ENCODE measurements around the gene PLCB1.

PLCB1 gene

GRCh38 chr20:8470156-8470555 lies 338.1 kb downstream of the PLCB1 start:
- Histone ChIP-seq H4K91ac (ENCODE audit: low read depth, low read length) (no peak overlapping the region), H3K4me2 (ENCODE audit: low read length) (no peak overlapping the region), H2BK120ac (ENCODE audit: insufficient read depth, low read length, poor library complexity) (no peak overlapping the region), H3K18ac (ENCODE audit: low read length) (no peak overlapping the region), H3K9ac (ENCODE audit: low read length) (no peak overlapping the region), H3K9me3 (ENCODE audit: insufficient read depth, low read depth, low read length) (no peaks in the 10 kb centered on the region), H3K27me3 (ENCODE audit: insufficient read depth, low read length) (no peaks in the 10 kb centered on the region), H3K4me3 (ENCODE audit: low read depth, low read length) (no peak overlapping the region), H4K12ac (ENCODE audit: low read depth, low read length) (no peak overlapping the region), H2AFZ (ENCODE audit: insufficient read depth, low read length, poor library complexity) (no peak overlapping the region), H3K79me1 (ENCODE audit: low read length) (no peaks in the 10 kb centered on the region), H3K14ac (ENCODE audit: low read length) (no peak overlapping the region), H3K23ac (ENCODE audit: low read length) (no peak overlapping the region), H3K27ac (ENCODE audit: low read depth, low read length) (no peak overlapping the region), H2AK5ac (ENCODE audit: low read length) (no peak overlapping the region), H4K8ac (ENCODE audit: low read depth, low read length) (no peak overlapping the region), H3K79me2 (ENCODE audit: control insufficient read depth, insufficient read depth, low read length, poor library complexity) (no peaks in the 10 kb centered on the region), H3K4ac (ENCODE audit: low read depth, low read length) (no peak overlapping the region), H2BK5ac (ENCODE audit: low read depth, low read length, poor library complexity) (no peak overlapping the region), H3K4me1 (ENCODE audit: control insufficient read depth in 1 of 2, insufficient read depth in 2 of 2, low read length in 2 of 2) (no peaks in the 10 kb centered on the region), H3K36me3 (ENCODE audit: control insufficient read depth in 1 of 2, insufficient read depth in 2 of 2, low read length in 2 of 2) (no peaks in the 10 kb centered on the region), H2BK12ac (ENCODE audit: low read length) (no peak overlapping the region)
- no CpG with 5 or more reads among the region's 1 CpG for WGBS (ENCODE audit: extremely low coverage, insufficient coverage, insufficient read length)
- no peak for DNase-seq

DNA sequence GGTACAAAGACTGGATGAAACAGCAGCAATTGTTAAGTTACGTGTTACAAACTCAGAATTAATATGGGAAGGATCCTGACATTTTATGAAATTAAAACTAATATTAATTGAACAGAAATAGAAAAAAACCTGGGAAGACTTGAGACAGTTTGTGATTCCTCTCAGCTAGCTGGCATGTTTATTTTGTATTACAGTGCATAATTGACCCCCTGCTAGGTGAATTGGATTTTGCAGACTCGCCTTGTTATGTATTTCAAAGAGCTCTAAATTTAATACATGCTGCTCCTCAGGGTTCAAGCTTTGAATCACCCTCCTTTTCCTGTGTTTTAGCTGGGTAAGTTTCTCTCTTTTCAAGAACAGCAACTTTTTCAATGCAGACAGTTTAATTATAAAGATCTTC lies 339.4 kb downstream of the PLCB1 start:
- Histone ChIP-seq H4K8ac (ENCODE audit: low read depth, low read length) (no peak overlapping the region), H3K18ac (ENCODE audit: low read length) (no peak overlapping the region)

GRCh38 chr20:8473459-8473858 lies 341.4 kb downstream of the PLCB1 start:
- Histone ChIP-seq H2AK5ac (ENCODE audit: low read length) (no peak overlapping the region), H3K4me1 (ENCODE audit: control insufficient read depth in 1 of 2, insufficient read depth in 2 of 2, low read length in 2 of 2) (no peaks in the 10 kb centered on the region), H3K14ac (ENCODE audit: low read length) (no peak overlapping the region), H3K18ac (ENCODE audit: low read length) (no peak overlapping the region), H3K79me1 (ENCODE audit: low read length) (no peaks in the 10 kb centered on the region), H3K79me2 (ENCODE audit: control insufficient read depth, insufficient read depth, low read length, poor library complexity) (no peaks in the 10 kb centered on the region), H3K9ac (ENCODE audit: low read length) (no peak overlapping the region), H3K23ac (ENCODE audit: low read length) (no peak overlapping the region), H4K8ac (ENCODE audit: low read depth, low read length) (no peak overlapping the region), H2BK12ac (ENCODE audit: low read length) (no peak overlapping the region), H3K27me3 (ENCODE audit: insufficient read depth, low read length) (no peaks in the 10 kb centered on the region), H3K9me3 (ENCODE audit: insufficient read depth, low read depth, low read length) (no peaks in the 10 kb centered on the region), H4K91ac (ENCODE audit: low read depth, low read length) (no peak overlapping the region), H3K4me3 (ENCODE audit: low read depth, low read length) (no peak overlapping the region), H4K12ac (ENCODE audit: low read depth, low read length) (no peak overlapping the region), H2AFZ (ENCODE audit: insufficient read depth, low read length, poor library complexity) (no peak overlapping the region), H3K4ac (ENCODE audit: low read depth, low read length) (no peak overlapping the region), H3K4me2 (ENCODE audit: low read length) (no peak overlapping the region), H2BK5ac (ENCODE audit: low read depth, low read length, poor library complexity) (no peak overlapping the region), H3K36me3 (ENCODE audit: control insufficient read depth in 1 of 2, insufficient read depth in 2 of 2, low read length in 2 of 2) (no peaks in the 10 kb centered on the region), H3K27ac (ENCODE audit: low read depth, low read length) (no peak overlapping the region), H2BK120ac (ENCODE audit: insufficient read depth, low read length, poor library complexity) (no peak overlapping the region)
- WGBS (ENCODE audit: extremely low coverage, insufficient coverage, insufficient read length) = no CpG with 5 or more reads among the region's 1 CpG
- DNase-seq = no peak

More for the DNA sequence above, 339.4 kb downstream of the PLCB1 start:
- Histone ChIP-seq H3K4me3 (ENCODE audit: low read depth, low read length) (no peak overlapping the region), H2BK5ac (ENCODE audit: low read depth, low read length, poor library complexity) (no peak overlapping the region), H2BK12ac (ENCODE audit: low read length) (no peak overlapping the region), H3K79me1 (ENCODE audit: low read length) (no peaks in the 10 kb centered on the region), H3K79me2 (ENCODE audit: control insufficient read depth, insufficient read depth, low read length, poor library complexity) (no peaks in the 10 kb centered on the region), H2AK5ac (ENCODE audit: low read length) (no peak overlapping the region), H4K12ac (ENCODE audit: low read depth, low read length) (no peak overlapping the region), H3K4ac (ENCODE audit: low read depth, low read length) (no peak overlapping the region), H3K36me3 (ENCODE audit: control insufficient read depth in 1 of 2, insufficient read depth in 2 of 2, low read length in 2 of 2) (no peaks in the 10 kb centered on the region), H3K27ac (ENCODE audit: low read depth, low read length) (no peak overlapping the region), H3K9me3 (ENCODE audit: insufficient read depth, low read depth, low read length) (no peaks in the 10 kb centered on the region), H3K27me3 (ENCODE audit: insufficient read depth, low read length) (no peaks in the 10 kb centered on the region), H2AFZ (ENCODE audit: insufficient read depth, low read length, poor library complexity) (no peak overlapping the region), H2BK120ac (ENCODE audit: insufficient read depth, low read length, poor library complexity) (no peak overlapping the region), H4K91ac (ENCODE audit: low read depth, low read length) (no peak overlapping the region), H3K4me1 (ENCODE audit: control insufficient read depth in 1 of 2, insufficient read depth in 2 of 2, low read length in 2 of 2) (no peaks in the 10 kb centered on the region), H3K23ac (ENCODE audit: low read length) (no peak overlapping the region), H3K9ac (ENCODE audit: low read length) (no peak overlapping the region), H3K14ac (ENCODE audit: low read length) (no peak overlapping the region), H3K4me2 (ENCODE audit: low read length) (no peak overlapping the region)
- no peak for DNase-seq
- no CpG with 5 or more reads among the region's 2 CpGs for WGBS (ENCODE audit: extremely low coverage, insufficient coverage, insufficient read length)

GRCh38 chr20:8474027-8474668 lies 342.1 kb downstream of the PLCB1 start:
- H3K79me2 ChIP-seq (ENCODE audit: control insufficient read depth, insufficient read depth, low read length, poor library complexity) = no peaks in the 10 kb centered on the region
- no peak overlapping the region for H3K4ac ChIP-seq (ENCODE audit: low read depth, low read length)
- H3K4me3 ChIP-seq (ENCODE audit: low read depth, low read length) = no peak overlapping the region
- no peak overlapping the region for H2AFZ ChIP-seq (ENCODE audit: insufficient read depth, low read length, poor library complexity)
- H3K4me1 ChIP-seq (ENCODE audit: control insufficient read depth in 1 of 2, insufficient read depth in 2 of 2, low read length in 2 of 2) = no peaks in the 10 kb centered on the region
- H2AK5ac ChIP-seq (ENCODE audit: low read length) = no peak overlapping the region
- no peaks in the 10 kb centered on the region for H3K27me3 ChIP-seq (ENCODE audit: insufficient read depth, low read length)
- H2BK12ac ChIP-seq (ENCODE audit: low read length) = no peak overlapping the region
- no peak overlapping the region for H4K91ac ChIP-seq (ENCODE audit: low read depth, low read length)
- no peaks in the 10 kb centered on the region for H3K79me1 ChIP-seq (ENCODE audit: low read length)
- H3K23ac ChIP-seq (ENCODE audit: low read length) = no peak overlapping the region
- no peak overlapping the region for H2BK5ac ChIP-seq (ENCODE audit: low read depth, low read length, poor library complexity)
- WGBS (ENCODE audit: extremely low coverage, insufficient coverage, insufficient read length) = no CpG with 5 or more reads among the region's 4 CpGs
- no peak overlapping the region for H3K9ac ChIP-seq (ENCODE audit: low read length)
- no peak for DNase-seq
- H4K8ac ChIP-seq (ENCODE audit: low read depth, low read length) = no peak overlapping the region
- H3K27ac ChIP-seq (ENCODE audit: low read depth, low read length) = no peak overlapping the region
- no peak overlapping the region for H3K4me2 ChIP-seq (ENCODE audit: low read length)
- H2BK120ac ChIP-seq (ENCODE audit: insufficient read depth, low read length, poor library complexity) = no peak overlapping the region
- no peak overlapping the region for H4K12ac ChIP-seq (ENCODE audit: low read depth, low read length)
- H3K9me3 ChIP-seq (ENCODE audit: insufficient read depth, low read depth, low read length) = no peaks in the 10 kb centered on the region
- no peaks in the 10 kb centered on the region for H3K36me3 ChIP-seq (ENCODE audit: control insufficient read depth in 1 of 2, insufficient read depth in 2 of 2, low read length in 2 of 2)
- H3K18ac ChIP-seq (ENCODE audit: low read length) = no peak overlapping the region
- no peak overlapping the region for H3K14ac ChIP-seq (ENCODE audit: low read length)

All from trophoblast cell (in vitro differentiated cells and primary cell).